B cell (primary cell): ENCODE data around the gene CENPP. TPM values are rescaled to one million over a fixed set of nuclear protein-coding genes. Genes with fewer than 3 reads are reported as not detected.

Source experiments
- ATAC-seq: fragments of 200-7000 bp; cut with Tn5 transposase; one replicate; pipeline ENCODE4 v1.10.0; 2021; ENCODE audit warnings: low read depth, mild to moderate bottlenecking, moderate number of reproducible peaks, moderate library complexity
- CTCF ChIA-PET: fragments of 350-600 bp; sonication (Branson Sonifier 250); formaldehyde crosslinking; loops from one replicate; lab custom pipeline; 2021; ENCODE audit warnings: antibody characterized with exemption, inconsistent platforms; lab: Charles Lee
- POLR2A ChIA-PET: fragments of 350-600 bp; sonication (Branson Sonifier 250); formaldehyde crosslinking; loops from one replicate; lab custom pipeline; 2021; ENCODE audit warnings: antibody characterized with exemption; lab: Charles Lee
- DNase-seq: peaks from one replicate; pipeline ENCODE4 v3.0.0; 2013
- H2AFZ ChIP-seq: 2 replicates; pipeline ENCODE4 v1.6.1; 2012; ENCODE audit warnings: mild to moderate bottlenecking, low read depth, low read length; ENCODE audit not compliant: insufficient read depth, poor library complexity, severe bottlenecking
- H3K27ac ChIP-seq, 2 donors: 1 replicate in 1 of 2; 2 replicates in 1 of 2; pipeline ENCODE4 v1.5.1; 2012 to 2013; ENCODE audit warnings: low read length in 2 of 2, mild to moderate bottlenecking in 2 of 2, moderate library complexity in 1 of 2
- H3K27me3 ChIP-seq, 4 experiments: fragments of 200-600 bp in 1 of 4; sonication (generic) in 1 of 4; replicated peaks in 1 of 4; 1 replicate in 2 of 4; 2 replicates in 2 of 4; pipeline versions ENCODE4 v1.6.1 to v1.7.0; 2013 to 2016; ENCODE audit warnings: low read length in 3 of 4, mild to moderate bottlenecking in 2 of 4, mixed read lengths in 1 of 4, moderate library complexity in 1 of 4; ENCODE audit not compliant: insufficient read depth in 4 of 4, control insufficient read depth in 3 of 4; ENCODE audit errors: control extremely low read depth in 1 of 4
- H3K36me3 ChIP-seq, 2 experiments: replicated peaks in 1 of 2; 1 replicate in 1 of 2; 2 replicates in 1 of 2; pipeline versions ENCODE4 v1.6.1 to v1.7.1; 2013; ENCODE audit warnings: low read length in 1 of 2; ENCODE audit not compliant: insufficient read depth in 2 of 2, control insufficient read depth in 1 of 2; ENCODE audit errors: control extremely low read depth in 1 of 2, extremely low read depth in 1 of 2
- H3K4me1 ChIP-seq, 2 donors: fragments of 200-600 bp in 1 of 2; sonication (generic) in 1 of 2; 1 replicate in 1 of 2; 2 replicates in 1 of 2; pipeline versions ENCODE4 v1.5.1 to v1.6.1; 2013 to 2017; ENCODE audit warnings: low read length in 2 of 2; ENCODE audit not compliant: control insufficient read depth in 2 of 2, insufficient read depth in 2 of 2
- H3K4me2 ChIP-seq: replicated peaks from 2 replicates; pipeline ENCODE3; 2012; ENCODE audit warnings: mild to moderate bottlenecking, low read depth, low read length; ENCODE audit not compliant: poor library complexity, severe bottlenecking
- H3K4me3 ChIP-seq, 5 experiments: fragments of 200-600 bp in 1 of 5; sonication (generic) in 1 of 5; 1 replicate in 3 of 5; 2 replicates in 2 of 5; pipeline versions ENCODE4 v1.5.1 to v1.7.0; 2011 to 2016; ENCODE audit warnings: low read length in 4 of 5, mild to moderate bottlenecking in 4 of 5, low read depth in 2 of 5, control low read depth in 1 of 5, moderate library complexity in 1 of 5; ENCODE audit not compliant: insufficient read depth in 1 of 5; ENCODE audit errors: control extremely low read depth in 1 of 5, extremely low read depth in 1 of 5
- H3K79me2 ChIP-seq: fragments of 200-600 bp; sonication (generic); one replicate; pipeline ENCODE4 v1.6.0; 2016; ENCODE audit warnings: low read length; ENCODE audit not compliant: control insufficient read depth, insufficient read depth
- H3K9ac ChIP-seq: fragments of 200-600 bp; sonication (generic); 2 replicates; pipeline ENCODE4 v1.6.1; 2017; ENCODE audit warnings: mild to moderate bottlenecking, low read length, moderate library complexity
- H3K9me3 ChIP-seq, 3 donors: one replicate each; pipeline versions ENCODE4 v1.6.1 to v1.7.1; 2013; ENCODE audit warnings: low read length in 2 of 3; ENCODE audit not compliant: control insufficient read depth in 2 of 3, insufficient read depth in 1 of 3; ENCODE audit errors: control extremely low read depth in 1 of 3
- H4K20me1 ChIP-seq: 2 replicates; pipeline ENCODE4 v1.6.0; 2012; ENCODE audit warnings: mild to moderate bottlenecking, low read length; ENCODE audit not compliant: insufficient read depth, control insufficient read depth, poor library complexity, severe bottlenecking
- H3K27ac Mint-ChIP-seq: one replicate; pipeline ENCODE4 v1.8.0; 2021; ENCODE audit warnings: mixed read lengths
- H3K27me3 Mint-ChIP-seq: one replicate; pipeline ENCODE4 v1.8.0; 2021; ENCODE audit warnings: mixed read lengths
- H3K4me1 Mint-ChIP-seq: one replicate; pipeline ENCODE4 v1.8.0; 2021; ENCODE audit warnings: mixed read lengths
- H3K4me3 Mint-ChIP-seq: one replicate; pipeline ENCODE4 v1.8.0; 2021; ENCODE audit warnings: mixed read lengths
- H3K9me3 Mint-ChIP-seq: one replicate; pipeline ENCODE4 v1.8.0; 2022; ENCODE audit warnings: mixed read lengths; ENCODE audit not compliant: insufficient read depth
- EZH2 ChIP-seq: IDR thresholded peaks from 2 replicates; pipeline ENCODE4 v1.6.1; 2012; ENCODE audit warnings: borderline replicate concordance, low read depth, mild to moderate bottlenecking, moderate library complexity, low read length; ENCODE audit not compliant: insufficient read depth, poor library complexity, severe bottlenecking
- WGBS: methylation state at CpG from one replicate; pipeline ENCODE4 v1.1.5; 2013; ENCODE audit warnings: missing lambda C conversion rate; ENCODE audit not compliant: insufficient coverage; 5-methylcytosine and 5-hydroxymethylcytosine counted together
- intact Hi-C: fragments of 100-400 bp; cut with micrococcal nuclease; formaldehyde crosslinking; loops from one replicate; pipeline ENCODE4 v1.10.0; 2022
- polyA plus RNA-seq: library from polyadenylated mRNA; depleted of rRNA; stranded (reverse); fragments of >200 nt; gene quantifications from 2 replicates; pipeline ENCODE4 v1.2.3, GENCODE V29; 2012
- total RNA-seq, 2 donors: library from RNA; stranded (reverse); fragments of 120-200 nt in 1 of 2; gene quantifications; 1 replicate in 1 of 2; 2 replicates in 1 of 2; pipeline versions ENCODE4 v1.2.3 to v1.2.4, GENCODE V29; 2013 to 2022
- TF ChIP-seq, protein P1 (sequence below): fragments of 200-600 bp; IDR thresholded peaks from one replicate; pipeline ENCODE4 v1.8.0; 2022; ENCODE audit warnings: antibody characterized with exemption, mild to moderate bottlenecking

Gene CENPP
- total and polyA plus RNA-seq, 2 donors (not counting 1 experiment from before 2014, with no cell fraction given) = 1.4 to 6.2 TPM

GRCh38 chr9:92615790-92616189 is 290.0 kb downstream of the CENPP start:
- CTCF ChIA-PET = no interaction called here

GRCh38 chr9:92616199-92616641 is 290.5 kb downstream of the CENPP start:
- intact Hi-C loops = no loop called here
- Mint-ChIP-seq H3K4me1 (no peaks in the 10 kb centered on the region), H3K9me3 (no peaks in the 10 kb centered on the region), H3K27me3 (no peaks in the 10 kb centered on the region), H3K27ac (no peak overlapping the region), H3K4me3 (no peak overlapping the region)
- DNase-seq = no peak
- Histone ChIP-seq H3K4me1 (no peaks in the 10 kb centered on the region), H3K27ac (no peak overlapping the region), H2AFZ (no peak overlapping the region), H3K27me3 (no peaks in the 10 kb centered on the region), H3K79me2 (no peaks in the 10 kb centered on the region), H4K20me1 (no peaks in the 10 kb centered on the region), H3K9ac (no peak overlapping the region), H3K4me3 (no peak overlapping the region), H3K9me3 (no peaks in the 10 kb centered on the region), H3K36me3 (peaks cover 0 to 77% of the 10 kb centered on the region in 2 experiments), H3K4me2 (no peak overlapping the region)
- no peak for ATAC-seq
- WGBS = 100% methylated on average over 4 of the region's 11 CpGs
- ChIA-PET CTCF (no interaction called here), POLR2A (no interaction called here)
- TF ChIP-seq EZH2 = no peak
- TF ChIP-seq, protein P1, sequence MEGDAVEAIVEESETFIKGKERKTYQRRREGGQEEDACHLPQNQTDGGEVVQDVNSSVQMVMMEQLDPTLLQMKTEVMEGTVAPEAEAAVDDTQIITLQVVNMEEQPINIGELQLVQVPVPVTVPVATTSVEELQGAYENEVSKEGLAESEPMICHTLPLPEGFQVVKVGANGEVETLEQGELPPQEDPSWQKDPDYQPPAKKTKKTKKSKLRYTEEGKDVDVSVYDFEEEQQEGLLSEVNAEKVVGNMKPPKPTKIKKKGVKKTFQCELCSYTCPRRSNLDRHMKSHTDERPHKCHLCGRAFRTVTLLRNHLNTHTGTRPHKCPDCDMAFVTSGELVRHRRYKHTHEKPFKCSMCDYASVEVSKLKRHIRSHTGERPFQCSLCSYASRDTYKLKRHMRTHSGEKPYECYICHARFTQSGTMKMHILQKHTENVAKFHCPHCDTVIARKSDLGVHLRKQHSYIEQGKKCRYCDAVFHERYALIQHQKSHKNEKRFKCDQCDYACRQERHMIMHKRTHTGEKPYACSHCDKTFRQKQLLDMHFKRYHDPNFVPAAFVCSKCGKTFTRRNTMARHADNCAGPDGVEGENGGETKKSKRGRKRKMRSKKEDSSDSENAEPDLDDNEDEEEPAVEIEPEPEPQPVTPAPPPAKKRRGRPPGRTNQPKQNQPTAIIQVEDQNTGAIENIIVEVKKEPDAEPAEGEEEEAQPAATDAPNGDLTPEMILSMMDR = no peak

More at GRCh38 chr9:92615790-92616189, 290.0 kb downstream of the CENPP start:
- Histone ChIP-seq H3K4me1 (no peaks in the 10 kb centered on the region), H3K27me3 (no peaks in the 10 kb centered on the region), H4K20me1 (no peaks in the 10 kb centered on the region), H3K4me3 (no peak overlapping the region), H3K9me3 (no peaks in the 10 kb centered on the region), H3K4me2 (no peak overlapping the region), H2AFZ (no peak overlapping the region), H3K9ac (no peak overlapping the region), H3K36me3 (peaks cover 0 to 77% of the 10 kb centered on the region in 2 experiments), H3K79me2 (no peaks in the 10 kb centered on the region), H3K27ac (no peak overlapping the region)
- H3K4me3 Mint-ChIP-seq = no peak overlapping the region
- POLR2A ChIA-PET = no interaction called here
- DNase-seq = no peak
- no peak for ATAC-seq
- 97% methylated on average over 9 of the region's 13 CpGs for WGBS
- TF ChIP-seq, protein P1 = no peak
- TF ChIP-seq EZH2 = no peak
- no peaks in the 10 kb centered on the region for H3K9me3 Mint-ChIP-seq
- H3K27me3 Mint-ChIP-seq = no peaks in the 10 kb centered on the region
- no peaks in the 10 kb centered on the region for H3K4me1 Mint-ChIP-seq
- intact Hi-C loops = no loop called here
- no peak overlapping the region for H3K27ac Mint-ChIP-seq
